Neural crest cell (in vitro differentiated cells): ENCODE measurements around the gene ELAC1. TPM values are rescaled to one million over a fixed set of nuclear protein-coding genes. Genes with fewer than 3 reads are reported as not detected.

Experiments used
- DNase-seq: peaks from one replicate; pipeline ENCODE4 v3.0.0; 2021; ENCODE audit warnings: low read depth, mixed read lengths, low spot score
- H3K27ac Mint-ChIP-seq: one replicate; pipeline ENCODE4 v1.8.0; 2021; ENCODE audit warnings: mild to moderate bottlenecking, mixed read lengths; ENCODE audit not compliant: unreplicated experiment
- H3K27me3 Mint-ChIP-seq: 2 replicates; pipeline ENCODE4 v1.8.0; 2021; ENCODE audit warnings: low read depth, mild to moderate bottlenecking, mixed read lengths
- H3K36me3 Mint-ChIP-seq: 2 replicates; pipeline ENCODE4 v1.8.0; 2021; ENCODE audit warnings: low read depth, mild to moderate bottlenecking, mixed read lengths
- H3K4me1 Mint-ChIP-seq: 2 replicates; pipeline ENCODE4 v1.8.0; 2021; ENCODE audit warnings: mixed read lengths
- H3K4me3 Mint-ChIP-seq: one replicate; pipeline ENCODE4 v1.8.0; 2021; ENCODE audit warnings: mild to moderate bottlenecking, mixed read lengths
- H3K9me3 Mint-ChIP-seq: 2 replicates; pipeline ENCODE4 v1.8.0; 2021; ENCODE audit warnings: mixed read lengths
- CTCF ChIP-seq: fragments of 200-600 bp; sonication (generic); conservative IDR thresholded peaks from 2 replicates; pipeline ENCODE4 v1.5.0; 2021; ENCODE audit warnings: antibody characterized with exemption, mild to moderate bottlenecking
- long read RNA-seq: library from polyadenylated mRNA; unstranded; transcript quantifications from one replicate; pipeline ENCODE4 v2.0.0, GENCODE V29; 2020
- total RNA-seq: library from RNA; stranded (reverse); gene quantifications from 2 replicates; pipeline ENCODE4 v1.2.1, GENCODE V29; 2021

Gene ELAC1
- total RNA-seq: 14.7 and 15.0 TPM in 2 replicates
- long read RNA-seq, transcript ELAC1-201 (4 exons, 2,235 nt): major isoform, 23 of 39 reads
- long read RNA-seq, transcript ELAC1-203 (4 exons, 694 nt): minor isoform, 9 of 39 reads
- long read RNA-seq, partial matches to known transcripts: 0 of 39 reads
- long read RNA-seq, other reads (novel, unspliced or antisense): 7 of 39 reads

GRCh38 chr18:50967714-50968661 is at the start of gene ELAC1:
TSS of gene ELAC1 (plus strand) at chr18:50968040. CDS start at chr18:50974405, 6,365 bp downstream.
- DNase-seq: peak; percentile 59
- TF ChIP-seq CTCF: peak; percentile 14
- peak within 1 kb of the TSS; percentile 96 for H3K4me3 Mint-ChIP-seq
- H3K27me3 Mint-ChIP-seq: no peaks in the 10 kb centered on the region
- peaks cover 23% of the 10 kb centered on the region for H3K4me1 Mint-ChIP-seq
- peak within 1 kb of the TSS; percentile 97 for H3K27ac Mint-ChIP-seq
- H3K9me3 Mint-ChIP-seq: peaks cover 9% of the 10 kb centered on the region
- peaks cover 10% of the 10 kb centered on the region for H3K36me3 Mint-ChIP-seq

GRCh38 chr18:50918153-50918552 is 49.7 kb upstream of the ELAC1 start:
- no peak for TF ChIP-seq CTCF
- no peak for DNase-seq
- Mint-ChIP-seq H3K27me3 (no peaks in the 10 kb centered on the region), H3K9me3 (no peaks in the 10 kb centered on the region), H3K4me1 (no peaks in the 10 kb centered on the region), H3K27ac (no peak overlapping the region), H3K4me3 (no peak overlapping the region), H3K36me3 (peaks cover 18% of the 10 kb centered on the region)

GRCh38 chr18:50924372-50924771 is 43.5 kb upstream of the ELAC1 start:
- no peak overlapping the region for H3K4me3 Mint-ChIP-seq
- peaks cover 42% of the 10 kb centered on the region for H3K36me3 Mint-ChIP-seq
- no peaks in the 10 kb centered on the region for H3K4me1 Mint-ChIP-seq
- peaks cover 15% of the 10 kb centered on the region for H3K9me3 Mint-ChIP-seq
- no peak for DNase-seq
- H3K27ac Mint-ChIP-seq: no peak overlapping the region
- H3K27me3 Mint-ChIP-seq: no peaks in the 10 kb centered on the region
- no peak for TF ChIP-seq CTCF

GRCh38 chr18:50926521-50926920 is 41.3 kb upstream of the ELAC1 start:
- TF ChIP-seq CTCF: no peak

GRCh38 chr18:50928551-50928950 is 39.3 kb upstream of the ELAC1 start:
- no peak for TF ChIP-seq CTCF
- Mint-ChIP-seq H3K4me1 (peaks cover 6% of the 10 kb centered on the region), H3K36me3 (peaks cover 38% of the 10 kb centered on the region), H3K9me3 (peaks cover 15% of the 10 kb centered on the region), H3K27me3 (no peaks in the 10 kb centered on the region), H3K27ac (no peak overlapping the region), H3K4me3 (no peak overlapping the region)
- DNase-seq: no peak

More at GRCh38 chr18:50926521-50926920, 41.3 kb upstream of the ELAC1 start:
- no peaks in the 10 kb centered on the region for H3K27me3 Mint-ChIP-seq
- no peak overlapping the region for H3K27ac Mint-ChIP-seq
- H3K4me3 Mint-ChIP-seq: no peak overlapping the region
- peaks cover 15% of the 10 kb centered on the region for H3K9me3 Mint-ChIP-seq
- H3K4me1 Mint-ChIP-seq: no peaks in the 10 kb centered on the region
- peaks cover 42% of the 10 kb centered on the region for H3K36me3 Mint-ChIP-seq
- DNase-seq: no peak
